HG02970 (cell line): ENCODE measurements around the gene CAMTA1.
"Not testable (repeated sequence)": the region's sequence is repeated elsewhere in the genome, so short reads cannot be mapped to it uniquely, and the experiment has no call there.

Source experiments
- ATAC-seq: cut with Tn5 transposase; IDR thresholded peaks from one replicate; pipeline ENCODE4 v1.9.1; 2021; ENCODE audit warnings: mild to moderate bottlenecking, moderate library complexity, moderate number of reproducible peaks; ENCODE audit not compliant: unreplicated experiment, low FRiP score

CAMTA1 gene

DNA sequence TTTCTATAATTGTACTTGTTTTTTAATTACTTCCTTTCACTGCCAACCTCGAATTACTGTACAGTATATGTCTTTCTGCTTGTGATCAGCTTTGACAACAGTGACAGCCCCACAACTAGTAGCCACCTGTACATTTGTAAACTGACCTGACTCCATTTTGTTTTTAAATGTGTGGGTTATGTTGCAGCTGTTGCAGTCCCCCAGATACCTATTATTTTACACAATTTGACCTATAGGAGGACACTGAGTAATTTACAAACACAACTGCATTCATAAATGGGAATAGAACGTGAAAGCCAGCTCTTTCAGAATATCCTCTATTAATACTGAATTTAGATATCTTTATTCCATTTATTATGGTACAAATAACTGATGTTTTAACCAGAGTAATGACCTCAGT is 983.3 kb downstream of the CAMTA1 start:
- no peak for ATAC-seq

DNA sequence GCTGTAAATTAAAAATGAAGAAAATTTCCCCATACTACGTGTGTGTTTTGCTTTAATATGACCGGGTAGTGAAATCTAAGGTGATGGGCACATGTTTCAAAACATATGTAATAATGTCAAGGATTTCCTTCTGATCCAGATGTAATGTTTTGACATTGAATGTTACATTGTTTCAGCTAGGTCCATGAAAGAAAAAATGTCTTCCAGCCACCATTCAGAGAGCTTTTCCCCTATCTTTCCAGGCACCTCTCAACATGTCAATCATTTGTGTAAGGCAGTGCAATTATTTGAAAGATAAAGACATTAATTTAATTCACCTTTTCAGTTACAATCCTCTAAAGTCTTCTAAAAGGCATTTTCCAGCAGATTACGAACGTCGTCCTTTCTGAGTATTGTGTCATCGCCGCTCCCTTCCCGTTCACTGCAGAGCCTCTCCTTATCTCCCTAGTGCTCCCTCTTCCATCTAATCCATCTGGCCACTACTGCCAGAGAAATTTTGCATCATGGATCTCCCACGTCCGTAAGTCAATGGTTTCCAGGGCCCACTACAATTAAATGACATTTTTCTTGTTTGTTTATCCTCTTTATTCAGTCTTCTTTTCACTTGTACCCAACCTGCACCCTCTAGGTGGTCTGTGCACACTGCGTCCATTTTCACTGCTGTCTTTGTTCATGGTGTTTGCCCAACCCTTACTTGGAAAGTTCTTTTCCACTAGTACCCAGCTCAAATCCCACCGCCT is 984.6 kb downstream of the CAMTA1 start:
- ATAC-seq, result no peak

DNA sequence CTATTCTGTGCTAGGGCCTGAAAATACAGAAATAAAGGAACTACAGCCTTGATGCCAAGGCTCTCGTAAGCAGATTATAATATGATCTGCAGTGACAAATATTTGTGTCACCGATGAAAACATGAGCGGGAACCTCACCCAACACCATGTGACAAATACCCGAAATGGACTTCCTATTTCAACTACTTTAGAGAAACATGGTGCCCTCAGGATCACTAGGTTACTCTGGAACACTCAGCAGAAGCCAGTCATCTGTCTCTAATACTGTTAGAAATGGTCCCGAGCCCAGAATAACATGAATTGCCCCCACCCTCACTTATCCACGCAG is 985.4 kb downstream of the CAMTA1 start:
- ATAC-seq, result peak; percentile 8

DNA sequence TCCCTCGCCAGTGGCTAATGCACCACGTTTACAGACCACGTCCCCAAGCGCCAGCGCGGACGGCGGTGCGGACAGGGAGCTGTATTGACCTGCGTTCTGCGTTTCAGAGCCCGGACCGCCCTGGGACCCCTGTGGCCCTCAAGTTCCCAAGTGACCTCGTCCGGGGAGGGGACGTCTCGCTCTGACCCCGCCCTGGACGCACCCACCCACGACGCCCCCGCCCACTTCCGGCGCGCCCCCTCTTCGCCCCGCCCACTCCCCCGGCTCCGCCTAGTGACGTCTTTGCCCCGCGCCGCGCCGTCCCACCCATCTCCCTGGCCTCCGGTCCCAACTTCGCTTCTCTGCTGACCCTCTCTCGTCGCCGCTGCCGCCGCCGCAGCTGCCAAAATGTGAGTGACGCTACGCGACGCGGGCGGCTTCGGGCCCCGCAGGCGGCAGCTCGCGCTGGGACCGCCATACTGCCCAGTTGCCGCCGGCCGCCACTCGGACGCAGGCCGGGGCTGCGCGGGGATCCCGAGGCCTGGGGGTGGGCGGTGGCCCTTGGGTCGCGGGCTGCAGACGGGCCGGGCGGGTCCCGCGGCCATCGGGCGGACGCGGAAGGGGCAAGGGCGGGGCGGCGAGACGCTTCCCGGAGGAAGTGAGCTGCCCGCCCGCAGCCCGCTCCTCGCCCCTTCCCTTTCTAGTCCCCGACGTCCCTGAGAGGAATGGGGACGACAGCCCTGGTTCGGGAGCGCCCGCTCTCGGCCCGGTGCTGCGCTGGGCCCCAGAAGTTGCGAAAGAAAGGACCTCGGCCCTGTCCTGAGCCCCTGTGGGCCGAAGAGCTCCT is 986.0 kb downstream of the CAMTA1 start, which contains the start of gene VAMP3:
TSS of gene VAMP3 (plus strand) at position 300 of the 826 bp plus-strand sequence. CDS start at position 388, 88 bp downstream.
- ATAC-seq, result peak; percentile 68

DNA sequence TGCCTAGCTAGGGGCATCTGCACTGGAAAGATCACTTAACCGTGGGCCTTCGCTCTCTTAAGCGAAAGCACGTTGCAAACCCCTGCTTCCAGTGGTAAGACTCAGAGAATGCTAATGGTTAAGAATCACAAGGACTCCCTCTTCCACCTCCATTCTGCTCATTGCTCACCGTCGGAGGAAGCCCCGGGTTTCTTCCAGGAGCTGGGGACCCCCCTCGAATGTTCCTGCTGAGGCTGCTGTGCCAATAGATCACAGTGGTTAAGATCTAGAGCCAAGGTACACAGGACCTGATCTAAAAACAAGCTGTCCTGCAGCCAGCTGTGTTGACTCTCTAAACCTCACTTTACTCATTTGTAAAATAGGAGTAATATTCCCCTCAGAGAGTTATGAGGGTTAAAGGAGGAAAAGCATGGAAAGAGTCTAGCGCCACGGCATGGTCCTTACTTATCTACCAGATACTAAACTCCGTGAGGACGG is 986.6 kb downstream of the CAMTA1 start:
- no peak for ATAC-seq

DNA sequence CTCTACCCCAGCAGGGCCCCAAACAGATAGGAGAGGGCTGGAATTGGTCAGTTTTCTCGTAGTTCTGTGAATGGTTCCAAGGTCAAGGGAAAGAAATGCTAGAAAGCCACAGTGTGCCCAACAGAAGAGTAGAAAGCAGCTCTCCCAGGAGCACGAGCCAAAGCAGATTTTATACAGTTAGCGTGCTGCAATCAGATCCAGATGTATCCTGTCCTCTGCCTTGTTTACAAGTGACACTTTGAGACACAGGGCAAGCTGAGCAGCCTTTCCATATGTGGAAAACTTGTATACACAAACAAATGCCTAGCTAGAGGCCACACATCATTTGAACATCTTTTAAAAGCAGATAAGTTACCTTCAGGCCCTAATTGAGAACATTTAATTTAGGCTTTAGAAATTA is 992.3 kb downstream of the CAMTA1 start:
- no peak for ATAC-seq

DNA sequence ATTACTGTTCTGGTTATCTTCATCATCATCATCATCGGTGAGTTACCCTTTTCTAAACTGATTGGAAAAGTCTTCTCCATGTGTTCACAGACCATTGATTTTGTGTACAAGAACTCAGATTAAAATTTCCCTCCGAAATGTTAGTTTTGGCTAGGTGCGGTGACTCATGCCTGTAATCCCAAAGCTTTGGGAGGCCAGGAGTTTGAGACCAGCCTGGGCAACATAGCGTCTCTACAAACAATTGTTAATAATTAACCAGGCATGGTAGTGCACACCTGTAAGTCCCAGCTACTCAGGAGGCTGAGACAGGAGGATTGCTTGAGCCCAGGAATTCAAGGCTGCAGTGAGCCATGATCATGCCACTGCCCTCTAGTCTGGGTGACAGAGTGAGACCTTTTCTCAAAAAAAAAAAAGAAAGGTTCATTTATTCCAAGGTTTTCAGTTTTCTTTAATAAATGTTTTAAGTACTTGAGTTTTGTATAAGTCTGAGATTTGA is 992.9 kb downstream of the CAMTA1 start:
- no peak for ATAC-seq

DNA sequence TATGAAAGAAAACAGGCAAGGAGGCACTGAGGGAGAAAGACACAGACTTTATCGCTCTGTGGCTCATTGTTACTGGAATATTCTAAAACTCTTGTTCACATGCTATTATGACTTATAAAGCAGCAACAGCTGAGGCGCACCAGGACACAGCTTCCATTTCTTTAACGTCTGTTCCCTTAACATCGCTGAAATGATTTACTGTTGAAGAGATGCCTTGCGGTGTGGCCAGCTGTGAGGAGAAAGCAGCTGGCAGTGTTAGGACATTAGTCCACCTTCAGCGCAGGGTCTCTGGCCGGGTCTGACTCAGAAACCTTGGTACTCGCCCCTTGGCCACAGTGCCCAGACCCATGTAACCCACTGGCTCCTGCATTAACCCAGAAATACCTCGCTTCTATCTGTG is 995.7 kb downstream of the CAMTA1 start:
- no peak for ATAC-seq

DNA sequence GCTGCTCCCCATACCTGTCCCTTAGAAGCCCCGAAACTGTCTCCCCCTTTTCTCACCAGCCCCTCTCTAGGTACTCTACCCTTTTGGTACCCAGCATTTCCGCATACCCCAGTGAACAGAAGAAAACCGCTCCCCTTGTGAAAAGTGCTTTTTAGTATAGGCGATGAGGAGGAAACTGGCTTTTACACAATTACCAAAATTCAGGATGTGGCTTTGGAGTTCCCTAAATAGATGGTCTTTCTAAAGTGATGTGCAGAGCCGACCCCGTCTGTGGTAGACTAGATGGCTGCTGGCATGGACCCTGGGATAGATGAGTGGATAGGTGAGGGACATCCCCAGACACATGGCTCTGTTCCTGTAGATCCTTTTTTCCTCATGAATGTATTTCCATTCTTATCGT is 996.2 kb downstream of the CAMTA1 start:
- no peak for ATAC-seq

DNA sequence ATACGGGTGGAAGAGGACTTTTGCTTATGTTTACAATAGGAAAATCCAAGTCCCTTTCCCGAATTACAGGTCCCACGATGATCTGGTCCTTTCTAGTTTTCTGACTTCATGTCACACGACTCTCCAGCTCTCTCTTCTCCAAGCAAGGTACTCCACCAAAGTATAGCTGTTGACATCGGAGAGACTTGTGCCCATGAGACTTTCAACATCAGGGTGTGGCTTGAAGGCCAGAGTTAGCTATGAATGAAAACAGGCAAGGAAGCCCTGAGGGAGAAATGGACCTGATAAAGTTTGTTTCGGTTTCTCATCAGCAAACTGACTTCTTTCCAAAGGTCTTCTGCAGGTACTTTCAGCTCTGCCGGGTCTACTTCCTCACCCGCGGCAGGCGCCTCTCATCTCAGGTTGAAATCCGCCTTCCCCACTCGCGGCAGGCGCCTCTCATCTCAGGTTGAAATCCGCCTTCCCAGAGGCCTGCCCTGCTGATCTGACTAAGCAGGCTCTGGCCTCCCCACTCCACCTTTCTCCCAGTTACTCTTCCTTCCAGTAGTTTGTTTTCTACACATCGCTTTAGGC is 996.8 kb downstream of the CAMTA1 start:
- no peak for ATAC-seq

DNA sequence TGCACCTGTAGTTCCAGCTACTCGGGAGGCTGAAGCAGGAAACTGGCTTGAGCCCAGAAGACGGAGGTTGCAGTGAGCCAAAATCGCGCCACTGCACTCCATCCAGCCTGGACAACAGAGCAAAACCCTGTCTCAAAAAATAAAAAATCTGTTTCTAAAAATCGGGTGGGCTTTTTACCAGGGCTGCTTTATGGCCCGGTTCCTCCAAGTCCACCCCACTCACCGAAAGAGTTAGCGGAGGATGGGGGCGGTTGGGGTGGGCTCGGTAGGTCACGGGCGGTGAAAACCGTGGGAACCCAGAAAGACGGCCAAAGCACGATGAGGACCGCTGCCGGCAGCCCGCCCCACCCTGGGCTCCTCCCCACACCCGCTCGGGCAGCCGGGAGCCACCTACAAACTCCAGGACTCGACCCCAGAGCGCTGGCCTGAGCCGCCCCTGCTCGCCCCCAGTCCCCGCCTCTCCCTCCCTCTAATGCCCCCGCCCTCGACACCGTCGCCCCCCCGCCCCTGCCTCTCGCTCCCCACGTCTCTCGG is 998.0 kb downstream of the CAMTA1 start:
- no peak for ATAC-seq

DNA sequence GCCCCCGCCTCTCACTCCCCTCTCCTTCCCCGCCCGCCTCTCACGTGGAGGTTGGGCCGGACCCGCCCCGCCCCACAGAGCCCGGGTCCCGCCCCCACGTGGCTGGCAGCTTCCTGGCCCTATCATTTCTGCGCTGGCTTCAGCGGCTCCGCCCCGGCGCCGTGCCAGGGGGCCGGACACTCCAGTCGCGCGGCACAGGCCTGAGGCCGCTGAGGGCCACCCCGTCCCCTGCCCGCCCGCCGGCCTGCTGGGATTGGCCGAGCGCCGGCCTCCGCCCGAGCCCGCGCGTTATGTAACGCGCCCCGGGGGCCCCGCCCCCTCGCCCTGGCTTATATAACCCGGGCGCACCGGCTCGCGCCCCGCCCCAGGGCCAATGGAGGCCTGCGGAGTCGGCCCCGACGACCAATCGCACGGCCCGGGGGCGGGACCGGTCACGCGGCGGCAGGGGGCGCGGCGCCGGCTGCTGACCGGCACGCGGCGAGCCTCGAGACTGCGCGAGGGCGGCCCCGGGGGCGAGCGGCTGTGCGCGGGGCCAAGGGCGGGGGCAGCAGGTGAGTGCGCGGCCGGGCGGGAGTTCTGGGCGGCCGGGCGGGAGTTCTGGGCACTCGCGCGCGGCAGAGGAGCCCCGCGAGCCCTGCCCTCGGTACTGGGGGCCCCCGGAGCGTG is 998.7 kb downstream of the CAMTA1 start, which contains the start of gene PER3:
TSS of gene PER3 (plus strand) at position 466 of the 666 bp plus-strand sequence. CDS start 587 bp downstream, outside the sequence.
- ATAC-seq, result peak; percentile 89

DNA sequence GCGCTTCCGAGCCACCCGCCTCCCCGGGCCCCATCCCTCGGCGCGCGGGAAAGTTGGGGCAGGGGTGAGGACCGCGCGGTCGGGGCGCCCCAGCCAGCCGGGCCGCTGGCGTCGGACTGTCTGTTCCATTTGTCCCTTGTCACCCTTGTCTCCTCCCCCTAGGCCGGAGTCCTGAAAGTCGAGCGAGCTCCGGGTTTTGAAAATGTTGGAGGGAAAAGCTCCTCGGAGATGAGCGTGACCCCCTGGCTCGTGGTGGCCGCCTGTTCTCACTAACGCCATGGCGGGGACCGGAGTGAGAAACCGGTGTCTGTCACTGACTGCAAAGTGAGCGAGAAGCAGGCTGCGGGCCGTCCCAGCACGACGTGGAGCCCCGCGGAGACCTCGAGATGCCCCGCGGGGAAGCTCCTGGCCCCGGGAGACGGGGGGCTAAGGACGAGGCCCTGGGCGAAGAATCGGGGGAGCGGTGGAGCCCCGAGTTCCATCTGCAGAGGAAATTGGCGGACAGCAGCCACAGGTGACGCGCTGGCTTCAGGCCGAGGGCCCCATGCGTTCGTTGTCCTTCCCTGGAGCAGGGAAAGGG is 999.3 kb downstream of the CAMTA1 start:
- no peak for ATAC-seq

DNA sequence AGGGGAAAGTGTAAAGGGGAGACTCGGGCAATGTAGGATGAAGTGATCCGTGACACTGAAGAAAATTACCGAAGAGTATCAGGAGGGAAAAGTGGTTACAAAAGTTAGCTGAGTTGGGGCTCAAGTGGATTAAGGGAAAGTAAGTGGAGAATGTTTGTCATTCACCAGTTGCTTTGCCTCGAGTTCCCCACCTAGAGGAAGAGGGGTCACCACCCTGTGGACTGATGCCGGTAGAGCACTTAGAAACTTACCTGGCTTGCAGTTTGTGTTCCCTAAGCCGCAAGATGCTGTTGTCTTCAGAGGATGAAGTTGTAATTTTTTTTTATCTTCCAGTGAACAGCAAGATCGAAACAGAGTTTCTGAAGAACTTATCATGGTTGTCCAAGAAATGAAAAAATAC is 999.9 kb downstream of the CAMTA1 start:
- ATAC-seq, result no peak

DNA sequence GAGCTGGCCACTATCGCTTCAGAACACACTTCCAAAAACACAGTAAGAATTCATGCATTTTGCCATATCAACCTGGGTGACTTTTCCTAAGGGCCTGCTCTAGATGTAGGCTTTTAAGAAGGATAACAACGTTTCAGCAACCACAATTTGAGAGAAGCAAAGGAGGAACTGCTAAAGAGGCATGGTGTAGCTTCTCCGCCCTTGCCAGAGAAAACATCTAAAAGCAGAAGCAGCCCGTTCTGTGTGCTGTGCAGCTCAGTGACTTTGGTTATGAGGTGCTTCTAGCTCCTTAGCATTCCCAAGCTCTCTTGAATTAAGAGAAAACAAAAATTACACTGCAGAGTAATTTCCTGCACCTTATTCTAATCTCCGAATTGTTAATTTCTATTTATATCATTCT is 1001.5 kb downstream of the CAMTA1 start:
- no peak for ATAC-seq

DNA sequence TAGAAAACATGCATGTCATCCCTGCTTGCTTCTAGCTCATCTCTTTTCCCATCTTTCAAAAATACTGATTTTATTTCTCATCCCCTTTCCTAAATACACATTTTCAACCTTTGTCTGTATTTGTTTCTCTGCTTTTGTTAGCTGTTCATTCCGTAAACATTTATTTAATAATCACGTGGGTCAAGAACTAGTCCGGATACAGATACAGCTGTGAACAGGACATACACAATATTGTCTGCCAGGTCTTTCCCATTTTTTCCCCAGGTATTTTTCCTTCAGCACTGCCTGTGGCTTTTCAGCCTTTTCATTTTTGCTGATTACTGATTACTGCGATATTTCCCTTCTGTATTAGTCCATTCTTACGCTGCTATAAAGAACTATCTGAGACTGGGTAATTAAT is 1004.6 kb downstream of the CAMTA1 start:
- ATAC-seq, result no peak

DNA sequence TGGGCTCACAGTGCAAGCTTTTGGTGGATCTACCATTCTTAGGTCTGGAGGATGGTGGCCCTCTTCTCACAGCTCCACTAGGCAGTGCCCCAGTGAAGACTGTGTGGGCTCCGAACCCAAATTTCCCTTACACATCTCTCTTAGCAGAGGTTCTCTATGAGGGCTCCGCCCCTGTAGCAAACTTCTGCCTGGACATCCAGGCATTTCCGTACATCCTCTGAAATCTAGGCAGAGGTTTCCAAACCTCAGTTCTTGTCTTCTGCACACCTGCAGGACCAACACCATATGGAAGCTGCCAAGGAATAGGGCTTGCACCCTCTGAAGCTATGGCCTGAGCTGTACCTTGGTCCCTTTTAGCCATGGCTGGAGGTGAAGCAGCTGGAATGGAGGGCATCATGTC is 1005.8 kb downstream of the CAMTA1 start:
- ATAC-seq, result not testable (repeated sequence)

DNA sequence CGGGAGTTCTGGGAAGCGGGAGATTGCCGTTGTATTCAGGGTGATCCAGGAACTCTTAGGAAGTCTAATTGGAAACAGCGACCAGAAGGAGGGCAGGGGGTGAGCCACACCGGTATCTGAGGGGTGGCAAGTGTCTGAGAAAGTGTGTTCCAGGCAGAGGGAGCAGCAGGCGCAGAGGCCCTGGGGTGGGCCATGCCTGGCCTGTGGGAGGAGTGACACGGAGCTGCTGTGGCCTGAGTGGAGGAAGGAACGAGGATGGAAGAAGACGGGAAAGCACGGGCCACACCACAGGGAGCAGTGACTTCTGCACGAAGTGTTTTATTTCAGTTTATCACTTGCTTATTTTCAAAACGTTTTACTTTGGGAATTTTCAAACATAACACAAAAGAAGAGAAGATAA is 1010.2 kb downstream of the CAMTA1 start:
- ATAC-seq, result no peak

DNA sequence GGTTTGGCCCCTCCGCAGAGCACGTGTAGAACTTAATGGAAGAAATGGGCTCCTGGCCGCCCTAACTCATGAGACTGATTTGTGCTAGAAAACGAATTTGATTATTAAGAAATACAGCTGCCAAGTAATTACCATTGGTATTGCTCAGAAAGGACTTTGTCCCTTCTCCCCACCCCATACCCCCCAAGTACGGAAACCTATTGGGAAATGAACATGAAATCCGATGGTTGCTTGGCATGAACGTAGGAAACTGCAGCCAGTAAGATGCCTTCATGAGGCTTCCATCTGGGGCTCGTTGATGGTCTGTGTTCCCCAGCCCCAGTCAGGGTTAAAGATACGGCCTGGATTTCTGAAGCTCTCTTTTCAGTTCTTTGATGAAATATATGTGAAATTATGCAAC is 1020.2 kb downstream of the CAMTA1 start:
- no peak for ATAC-seq

DNA sequence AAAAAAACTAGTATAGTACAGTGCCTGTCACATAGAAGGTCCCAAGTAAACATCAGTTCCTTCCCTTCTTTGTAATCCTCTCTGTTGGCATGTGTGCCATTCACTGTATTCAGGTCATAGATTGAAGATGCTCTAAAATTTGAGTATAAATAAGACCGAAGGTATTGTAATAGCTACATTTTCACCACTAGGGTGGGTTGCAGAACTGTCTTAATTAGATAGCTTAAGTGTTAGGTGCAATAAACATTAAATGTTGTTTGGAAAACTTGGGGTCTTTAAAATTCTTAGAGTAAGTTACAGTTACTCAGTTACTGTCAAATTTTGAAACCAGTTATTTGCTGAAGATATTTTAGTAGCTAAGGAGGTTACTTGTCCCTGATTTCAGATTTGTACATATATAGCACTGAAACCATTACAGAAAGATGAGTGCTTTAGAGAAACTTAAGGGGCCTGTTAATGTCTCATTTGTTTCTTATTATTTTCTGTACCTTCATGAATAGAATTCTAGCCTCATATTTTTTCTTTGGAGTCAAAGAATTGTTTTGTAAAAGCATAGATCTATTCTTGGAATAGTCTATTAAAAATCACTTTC is 1023.1 kb downstream of the CAMTA1 start:
- ATAC-seq, result no peak
